ENCODE measurements around the gene PCSK2. TPM values are rescaled to one million over a fixed set of nuclear protein-coding genes. Genes with fewer than 3 reads are reported as not detected.

PCSK2 gene
- total RNA-seq, 4 donors from 2014 or later, result 0.63 TPM; not detected in 3

DNA sequence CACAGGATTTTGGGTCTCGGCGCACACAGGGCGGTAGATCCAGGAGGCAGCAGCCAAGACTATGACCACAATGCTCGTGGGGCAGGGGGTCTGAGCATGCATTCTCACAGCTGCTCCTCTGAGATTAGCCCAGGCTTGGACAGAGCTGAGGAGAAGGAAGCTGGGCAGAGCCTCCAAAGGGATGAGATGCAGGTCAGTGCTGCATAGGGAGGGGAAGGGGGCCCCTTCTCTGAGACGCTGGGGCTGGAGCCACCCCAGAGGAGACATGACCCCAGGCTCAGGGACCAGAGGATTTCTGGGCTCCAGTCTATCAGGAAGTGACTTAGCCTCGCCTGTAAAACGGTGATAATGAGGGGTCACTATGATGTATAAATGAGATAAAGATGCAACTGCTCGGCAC lies 210.4 kb downstream of the PCSK2 start:
- DNase-seq (ENCODE audit: low spot score) (no peak), ATAC-seq (ENCODE audit: low FRiP score) (no peak)
- TF ChIP-seq, protein P1, sequence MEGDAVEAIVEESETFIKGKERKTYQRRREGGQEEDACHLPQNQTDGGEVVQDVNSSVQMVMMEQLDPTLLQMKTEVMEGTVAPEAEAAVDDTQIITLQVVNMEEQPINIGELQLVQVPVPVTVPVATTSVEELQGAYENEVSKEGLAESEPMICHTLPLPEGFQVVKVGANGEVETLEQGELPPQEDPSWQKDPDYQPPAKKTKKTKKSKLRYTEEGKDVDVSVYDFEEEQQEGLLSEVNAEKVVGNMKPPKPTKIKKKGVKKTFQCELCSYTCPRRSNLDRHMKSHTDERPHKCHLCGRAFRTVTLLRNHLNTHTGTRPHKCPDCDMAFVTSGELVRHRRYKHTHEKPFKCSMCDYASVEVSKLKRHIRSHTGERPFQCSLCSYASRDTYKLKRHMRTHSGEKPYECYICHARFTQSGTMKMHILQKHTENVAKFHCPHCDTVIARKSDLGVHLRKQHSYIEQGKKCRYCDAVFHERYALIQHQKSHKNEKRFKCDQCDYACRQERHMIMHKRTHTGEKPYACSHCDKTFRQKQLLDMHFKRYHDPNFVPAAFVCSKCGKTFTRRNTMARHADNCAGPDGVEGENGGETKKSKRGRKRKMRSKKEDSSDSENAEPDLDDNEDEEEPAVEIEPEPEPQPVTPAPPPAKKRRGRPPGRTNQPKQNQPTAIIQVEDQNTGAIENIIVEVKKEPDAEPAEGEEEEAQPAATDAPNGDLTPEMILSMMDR (IDR thresholded peaks at IDR 0.05), result no peak

DNA sequence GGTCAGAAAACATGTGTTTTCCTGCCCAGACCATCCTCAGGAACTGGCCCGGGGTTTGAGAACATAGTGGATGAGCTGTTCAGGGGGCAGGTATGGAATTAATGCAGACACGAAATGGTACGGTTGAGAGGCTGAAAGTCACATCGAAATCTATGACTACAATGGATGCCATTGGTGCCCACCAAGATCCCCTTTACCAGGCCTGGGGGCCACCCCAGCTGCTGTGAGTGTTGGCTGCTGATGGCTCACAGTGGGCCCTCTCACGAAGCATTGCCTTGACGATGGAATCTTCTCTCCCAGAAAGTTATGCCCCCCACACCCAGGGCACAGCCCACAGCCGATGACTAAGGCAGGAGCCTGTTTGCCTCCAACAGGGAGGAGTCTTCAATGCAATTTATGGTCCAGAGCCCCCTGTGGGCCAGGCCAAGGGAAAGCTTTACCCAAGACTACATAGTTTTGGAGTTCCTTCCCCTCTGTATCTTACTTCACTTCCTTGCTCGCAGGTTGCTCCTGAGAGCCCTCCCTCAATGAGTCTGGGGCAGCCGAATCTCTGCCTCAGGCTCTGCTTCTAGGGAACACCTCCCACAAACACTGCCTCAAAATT lies 211.7 kb downstream of the PCSK2 start:
- ATAC-seq (ENCODE audit: low FRiP score) (no peak), DNase-seq (ENCODE audit: low spot score) (no peak)
- TF ChIP-seq, protein P1 (IDR thresholded peaks at IDR 0.05), result no peak

DNA sequence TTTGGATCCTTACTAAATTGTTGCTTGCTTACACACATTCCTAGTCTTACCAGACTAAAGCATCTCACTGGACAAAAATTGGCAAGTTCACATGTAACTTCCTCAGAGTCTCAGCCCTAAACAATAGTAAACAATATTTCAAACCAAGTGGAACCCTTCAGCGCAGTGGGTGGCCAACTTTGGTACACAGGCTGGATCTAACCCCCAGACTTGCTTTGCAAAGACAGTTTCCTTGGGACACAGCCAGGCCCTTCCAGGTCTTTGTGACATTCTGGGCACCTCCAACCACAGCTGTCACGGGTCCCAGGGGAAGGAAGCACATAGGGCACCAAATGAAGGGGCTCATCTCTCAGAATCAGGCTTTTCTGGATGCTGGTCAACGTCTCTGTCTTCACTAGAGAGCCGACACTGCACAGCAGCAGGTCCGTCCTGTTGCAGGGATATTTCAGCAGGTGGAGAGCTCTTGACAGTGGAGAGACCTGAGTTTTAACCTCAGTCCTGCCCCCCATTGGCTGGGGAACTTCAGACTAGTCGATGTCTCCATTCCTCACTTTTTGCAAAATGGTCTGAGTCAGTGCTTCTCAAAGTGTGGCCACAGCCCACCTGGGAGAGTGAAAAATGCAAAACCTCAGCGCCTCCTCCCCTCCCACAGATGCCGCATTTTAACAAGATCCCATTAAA lies 212.9 kb downstream of the PCSK2 start:
- TF ChIP-seq, protein P1 (IDR thresholded peaks at IDR 0.05), result no peak
- DNase-seq (ENCODE audit: low spot score), result no peak
- ATAC-seq (ENCODE audit: low FRiP score), result no peak

DNA sequence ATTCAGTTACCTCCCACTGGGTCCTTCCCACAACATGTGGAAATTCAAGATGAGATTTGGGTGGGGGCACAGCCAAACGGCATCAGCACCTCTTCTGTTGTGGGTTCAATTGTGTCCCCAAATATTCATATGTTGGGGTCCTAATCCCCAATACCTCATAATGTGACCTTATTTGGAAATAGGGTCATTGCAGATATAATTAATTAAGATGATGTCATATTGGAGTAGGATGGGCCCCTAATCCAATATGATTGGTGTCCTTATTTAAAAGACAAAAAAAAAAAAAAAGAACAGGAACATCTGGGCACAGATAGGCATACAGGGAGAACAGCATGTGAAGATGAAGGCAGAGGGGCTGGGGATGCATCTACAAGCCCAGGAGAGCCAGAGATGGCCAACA lies 214.9 kb downstream of the PCSK2 start:
- ATAC-seq (ENCODE audit: low FRiP score) (no peak), DNase-seq (ENCODE audit: low spot score) (no peak)
- TF ChIP-seq, protein P1 (IDR thresholded peaks at IDR 0.05), result no peak

DNA sequence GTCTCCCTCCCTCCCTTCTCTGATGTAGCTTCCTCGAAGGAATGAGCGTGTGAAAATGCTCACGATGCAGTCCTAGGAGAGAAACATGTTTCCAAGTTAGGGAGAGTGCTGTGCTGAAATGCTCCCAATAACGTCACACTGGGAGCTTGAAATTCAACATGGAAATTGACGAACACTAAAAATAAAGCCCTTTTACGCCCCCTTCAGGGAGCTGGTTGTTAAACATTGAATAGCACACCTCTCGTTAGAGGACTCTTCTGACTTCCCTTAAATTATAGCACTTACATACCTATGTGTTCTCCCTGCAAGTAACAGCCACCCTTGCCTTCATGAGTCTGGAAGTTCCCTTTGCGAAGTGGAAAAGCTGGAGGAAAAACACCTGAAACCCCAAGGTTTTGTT lies 215.7 kb downstream of the PCSK2 start:
- TF ChIP-seq, protein P1 (IDR thresholded peaks at IDR 0.05), result no peak
- DNase-seq (ENCODE audit: low spot score) (no peak), ATAC-seq (ENCODE audit: low FRiP score) (no peak)

DNA sequence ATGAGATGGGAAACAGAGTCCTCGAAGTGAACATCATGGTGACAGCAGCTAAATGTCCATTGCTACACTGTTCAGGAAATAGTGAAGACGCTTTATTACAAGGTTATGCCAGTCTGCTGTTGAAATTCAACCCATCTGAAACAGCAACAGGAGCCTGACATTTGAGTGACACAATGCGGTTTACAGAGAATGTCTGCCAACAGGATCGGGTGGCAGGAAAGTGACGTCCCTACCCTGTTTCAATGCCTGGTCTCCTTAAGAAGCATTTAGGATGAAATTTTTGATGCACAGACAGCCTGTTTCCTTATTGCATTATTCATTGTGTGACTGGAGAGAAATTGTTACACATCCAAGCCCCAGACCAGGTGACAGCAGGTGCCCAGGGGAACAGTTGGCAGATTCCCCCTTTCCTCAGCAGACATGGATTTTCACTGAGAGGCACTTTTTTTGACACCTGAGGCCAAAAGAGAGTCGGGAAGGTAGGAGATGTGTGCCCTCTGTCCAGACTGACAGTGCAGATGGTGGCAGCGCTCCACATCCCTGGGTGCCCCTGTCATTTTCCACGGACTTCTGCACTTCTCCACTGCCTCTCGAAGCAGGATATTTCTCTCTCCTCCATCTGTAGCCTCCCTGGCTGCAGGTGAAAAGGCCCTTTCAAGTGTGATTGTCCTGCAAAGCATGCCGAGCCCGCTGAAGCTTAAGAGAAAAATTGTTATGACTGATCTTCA lies 216.5 kb downstream of the PCSK2 start:
- TF ChIP-seq, protein P1 (IDR thresholded peaks at IDR 0.05), result no peak

More for the DNA sequence above, 216.5 kb downstream of the PCSK2 start:
- ATAC-seq (ENCODE audit: low FRiP score), result no peak
- no peak for DNase-seq (ENCODE audit: low spot score)

Measured in omental fat pad (tissue), 4 donors.